H1 (cell line): Measurements from ENCODE around the gene TMEM154. TPM values are rescaled to one million over a fixed set of nuclear protein-coding genes. Genes with fewer than 3 reads are reported as not detected.

Experiments used
- CTCF ChIA-PET: fragments of 300-600 bp; sonication (Branson Sonifier 250); formaldehyde crosslinking; loops from one replicate; lab custom pipeline; 2021; ENCODE audit not compliant: partially characterized antibody; lab: Charles Lee
- POLR2A ChIA-PET: fragments of 300-600 bp; sonication (Branson Sonifier 250); formaldehyde crosslinking; loops from one replicate; lab custom pipeline; 2021; ENCODE audit warnings: inconsistent platforms; ENCODE audit not compliant: partially characterized antibody; lab: Charles Lee
- DNase-seq, 2 experiments: peaks; one replicate each; pipeline versions ENCODE4 v3.0.0 to v3.0.0-alpha.2; 2010 to 2022; ENCODE audit warnings: low spot score in 2 of 2, low read depth in 1 of 2, mixed read lengths in 1 of 2
- FAIRE-seq: peaks from 2 replicates; lab custom pipeline; 2011; peaks lifted over from hg19 to GRCh38; lab: Jason Lieb, UNC
- H2AFZ ChIP-seq: 2 replicates; pipeline ENCODE4 v1.8.1; 2012; ENCODE audit warnings: low read length, inconsistent platforms
- H2AK5ac ChIP-seq: 2 replicates; pipeline ENCODE4 v1.6.1; 2013; ENCODE audit warnings: low read depth, low read length
- H2BK120ac ChIP-seq: replicated peaks from 2 replicates; pipeline ENCODE3; 2013; ENCODE audit warnings: low read depth, low read length, inconsistent platforms
- H2BK12ac ChIP-seq: 2 replicates; pipeline ENCODE4 v1.6.1; 2013; ENCODE audit warnings: low read depth, low read length
- H2BK15ac ChIP-seq: 2 replicates; pipeline ENCODE4 v1.6.1; 2013; ENCODE audit warnings: low read length
- H2BK20ac ChIP-seq: 2 replicates; pipeline ENCODE4 v1.6.1; 2013; ENCODE audit warnings: low read length
- H2BK5ac ChIP-seq: 2 replicates; pipeline ENCODE4 v1.6.1; 2013; ENCODE audit warnings: low read depth, low read length
- H3K14ac ChIP-seq: 2 replicates; pipeline ENCODE4 v1.6.1; 2013; ENCODE audit warnings: inconsistent platforms; ENCODE audit not compliant: insufficient read length
- H3K18ac ChIP-seq: 2 replicates; pipeline ENCODE4 v1.6.1; 2013; ENCODE audit warnings: low read length; ENCODE audit errors: extremely low read depth
- H3K23ac ChIP-seq: 2 replicates; pipeline ENCODE4 v1.6.1; 2013; ENCODE audit warnings: inconsistent platforms; ENCODE audit not compliant: insufficient read length
- H3K23me2 ChIP-seq: 2 replicates; pipeline ENCODE4 v1.6.1; 2013; ENCODE audit warnings: low read depth, low read length
- H3K27ac ChIP-seq: 2 replicates; pipeline ENCODE4 v1.6.1; 2011; ENCODE audit warnings: low read depth, low read length, inconsistent platforms
- H3K27me3 ChIP-seq, 4 experiments: replicated peaks in 1 of 4; 1 replicate in 1 of 4; 2 replicates in 3 of 4; pipeline versions ENCODE4 v1.6.1 to v1.8.1; 2011 to 2013; ENCODE audit warnings: low read length in 3 of 4, mild to moderate bottlenecking in 3 of 4, inconsistent platforms in 2 of 4, mixed read lengths in 2 of 4, moderate library complexity in 1 of 4; ENCODE audit not compliant: control insufficient read depth in 3 of 4, insufficient read depth in 3 of 4; ENCODE audit errors: extremely low read depth in 1 of 4
- H3K36me3 ChIP-seq, 4 experiments: 2 replicates each; pipeline versions ENCODE4 v1.6.1 to v1.8.1; 2011 to 2013; ENCODE audit warnings: mild to moderate bottlenecking in 4 of 4, low read length in 3 of 4, moderate library complexity in 2 of 4, control low read depth in 1 of 4, inconsistent platforms in 1 of 4; ENCODE audit not compliant: insufficient read depth in 4 of 4, control insufficient read depth in 2 of 4
- H3K4ac ChIP-seq: replicated peaks from 2 replicates; pipeline ENCODE3; 2013; ENCODE audit warnings: low read length, low read depth, mixed read lengths, inconsistent platforms; ENCODE audit not compliant: insufficient read length
- H3K4me1 ChIP-seq, 4 experiments: replicated peaks in 1 of 4; 1 replicate in 1 of 4; 2 replicates in 3 of 4; pipeline versions ENCODE4 v1.6.1 to v1.8.1; 2011 to 2013; ENCODE audit warnings: low read length in 3 of 4, inconsistent platforms in 2 of 4, mixed read lengths in 1 of 4; ENCODE audit not compliant: insufficient read depth in 4 of 4, control insufficient read depth in 3 of 4
- H3K4me2 ChIP-seq, 2 experiments: 2 replicates each; pipeline versions ENCODE4 v1.6.1 to v1.8.1; 2011 to 2013; ENCODE audit warnings: low read depth in 2 of 2, low read length in 2 of 2, control low read depth in 1 of 2, inconsistent platforms in 1 of 2, mild to moderate bottlenecking in 1 of 2; ENCODE audit not compliant: insufficient read depth in 1 of 2
- H3K4me3 ChIP-seq, 4 experiments: fragments of 200-600, 300-600 bp in 1 of 4; sonication (generic), shearing (Covaris generic), sonication (Bioruptor Twin) in 1 of 4; 2 replicates each; pipeline versions ENCODE4 v1.5.1 to v1.8.1; 2011 to 2016; ENCODE audit warnings: low read length in 4 of 4, low read depth in 3 of 4, control low read depth in 2 of 4, inconsistent platforms in 2 of 4, mild to moderate bottlenecking in 2 of 4, mixed read lengths in 1 of 4, moderate library complexity in 1 of 4; ENCODE audit not compliant: insufficient read depth in 2 of 4; ENCODE audit errors: extremely low read depth in 1 of 4
- H3K56ac ChIP-seq: replicated peaks from 2 replicates; pipeline ENCODE3; 2013; ENCODE audit warnings: low read depth, mild to moderate bottlenecking, mixed read lengths, low read length, inconsistent platforms; ENCODE audit not compliant: insufficient read length
- H3K79me1 ChIP-seq: 2 replicates; pipeline ENCODE4 v1.6.1; 2013; ENCODE audit warnings: low read depth, low read length, control low read depth
- H3K79me2 ChIP-seq, 2 experiments: 2 replicates each; pipeline versions ENCODE4 v1.6.1 to v1.8.1; 2012 to 2013; ENCODE audit warnings: low read length in 2 of 2, mild to moderate bottlenecking in 2 of 2, inconsistent platforms in 1 of 2; ENCODE audit not compliant: insufficient read depth in 2 of 2, control insufficient read depth in 1 of 2
- H3K9ac ChIP-seq, 4 experiments: replicated peaks in 1 of 4; 1 replicate in 1 of 4; 2 replicates in 3 of 4; pipeline versions ENCODE4 v1.6.1 to v1.8.1; 2011 to 2013; ENCODE audit warnings: low read depth in 3 of 4, low read length in 3 of 4, control low read depth in 2 of 4, mild to moderate bottlenecking in 2 of 4, moderate library complexity in 2 of 4, inconsistent platforms in 1 of 4; ENCODE audit errors: extremely low read depth in 1 of 4
- H3K9me3 ChIP-seq, 2 experiments: 2 replicates each; pipeline versions ENCODE4 v1.6.1 to v1.8.1; 2012 to 2013; ENCODE audit warnings: mild to moderate bottlenecking in 2 of 2, moderate library complexity in 2 of 2, control low read depth in 1 of 2, inconsistent platforms in 1 of 2, low read depth in 1 of 2, low read length in 1 of 2, mixed read lengths in 1 of 2; ENCODE audit not compliant: insufficient read depth in 2 of 2
- H4K20me1 ChIP-seq, 2 experiments: replicated peaks in 1 of 2; 2 replicates each; pipeline versions ENCODE3 to v1.8.1; 2011 to 2013; ENCODE audit warnings: inconsistent platforms in 2 of 2, low read length in 2 of 2, mild to moderate bottlenecking in 1 of 2; ENCODE audit not compliant: insufficient read depth in 2 of 2, control insufficient read depth in 1 of 2
- H4K5ac ChIP-seq: 2 replicates; pipeline ENCODE4 v1.6.1; 2013; ENCODE audit warnings: low read length, low read depth, mixed read lengths, inconsistent platforms; ENCODE audit not compliant: insufficient read length
- H4K8ac ChIP-seq: 2 replicates; pipeline ENCODE4 v1.8.0; 2013; ENCODE audit warnings: mild to moderate bottlenecking, moderate library complexity, low read length, inconsistent platforms; ENCODE audit not compliant: insufficient read depth; ENCODE audit errors: extremely low read depth
- H4K91ac ChIP-seq: replicated peaks from 2 replicates; pipeline ENCODE3; 2013; ENCODE audit warnings: low read length, mixed read lengths, inconsistent platforms; ENCODE audit not compliant: insufficient read length
- ASH2L ChIP-seq: fragments of 200-600, 300-600 bp; sonication (generic); IDR thresholded peaks from one replicate; pipeline ENCODE4 v1.7.1; 2017; ENCODE audit warnings: low read length
- EGR1 ChIP-seq: IDR thresholded peaks from 2 replicates; pipeline ENCODE4 v1.6.1; 2011; ENCODE audit warnings: low read depth, low read length, borderline replicate concordance
- KDM4A ChIP-seq: IDR thresholded peaks from one replicate; pipeline ENCODE4 v1.7.1; 2012; ENCODE audit warnings: low read depth, mild to moderate bottlenecking, moderate library complexity, low read length, inconsistent platforms; ENCODE audit not compliant: severe bottlenecking
- NANOG ChIP-seq: IDR thresholded peaks from 2 replicates; pipeline ENCODE4 v1.6.1; 2011; ENCODE audit warnings: low read length, low read depth, mild to moderate bottlenecking, inconsistent platforms; ENCODE audit not compliant: insufficient read depth, poor library complexity, severe bottlenecking
- TAF7 ChIP-seq: optimal IDR thresholded peaks from 2 replicates; pipeline ENCODE3; 2011; ENCODE audit warnings: low read depth, mild to moderate bottlenecking, inconsistent platforms, low read length, moderate library complexity, borderline replicate concordance
- WGBS, 2 experiments: shearing (Covaris generic) in 1 of 2; methylation state at CpG; one replicate each; pipeline versions ENCODE4 v1.1.6 to v1.1.7; 2013 to 2015; ENCODE audit warnings: low lambda C conversion rate in 2 of 2, mixed read lengths in 2 of 2, inconsistent platforms in 1 of 2, low coverage in 1 of 2, missing lambda C conversion rate in 1 of 2; ENCODE audit not compliant: insufficient replicate concordance in 2 of 2, insufficient coverage in 1 of 2, insufficient read length in 1 of 2; ENCODE audit errors: extremely low coverage in 1 of 2, missing lambda C conversion rate in 1 of 2; 5-methylcytosine and 5-hydroxymethylcytosine counted together
- polyA plus RNA-seq, 7 experiments: library from polyadenylated mRNA; depleted of rRNA in 3 of 7; stranded (reverse) in 5 of 7; unstranded in 2 of 7; fragments of >200 nt in 5 of 7; fragments of 200-250 nt in 2 of 7; gene quantifications; 1 replicate in 5 of 7; 2 replicates in 1 of 7; 4 replicates in 1 of 7; pipeline versions ENCODE4 v1.2.1 to v1.2.3, GENCODE V29; 2011 to 2013; ENCODE audit warnings: missing spikeins in 2 of 7, mixed read lengths in 2 of 7
- total RNA-seq: library from RNA; stranded (reverse); fragmentation: NEBNext Ultra II Directional; extraction: Animal tissue kit (Norgen Biotek cat#: 25700); gene quantifications from 2 replicates; pipeline ENCODE4 v1.2.1, GENCODE V29; 2021

The TMEM154 gene
- total and polyA plus RNA-seq, 2 of the 8 experiments (the other 6 are each of a cell fraction or from before 2014, with no cell fraction given): 0.33 to 1.2 TPM

GRCh38 chr4:152590179-152591031, 89.4 kb downstream of the TMEM154 start:
- CTCF ChIA-PET: interaction anchor here (0.6 to 3.1 kb wide), 14 partner anchors 11 to 647 kb away, joined by 3 to 23 read pairs (median 3); no protein-coding TSS in a partner anchor

More at GRCh38 chr4:152590179-152591031, 89.4 kb downstream of the TMEM154 start:
- TF ChIP-seq TAF7 (no peak), NANOG (no peak), EGR1 (no peak), ASH2L (no peak), KDM4A (no peak)
- POLR2A ChIA-PET: interaction anchor here (1.1 to 1.2 kb wide), 2 partner anchors 20 to 55 kb away, joined by 3 to 4 read pairs; partner anchors contain the start of gene FBXW7
- Histone ChIP-seq H2BK5ac (no peak overlapping the region), H4K8ac (no peak overlapping the region), H3K4ac (no peak overlapping the region), H3K18ac (no peak overlapping the region), H2BK12ac (no peak overlapping the region), H2BK120ac (no peak overlapping the region), H2BK15ac (no peak overlapping the region), H3K4me2 (peak overlapping the region in 1 of 2 experiments; percentile 69; a peak in 1 of 4 replicates), H3K14ac (no peak overlapping the region), H3K23me2 (no peaks in the 10 kb centered on the region), H3K79me2 (no peaks in the 10 kb centered on the region), H3K4me3 (no peak overlapping the region), H3K27ac (no peak overlapping the region), H3K36me3 (no peaks in the 10 kb centered on the region), H4K91ac (no peak overlapping the region), H3K79me1 (no peaks in the 10 kb centered on the region), H3K23ac (no peak overlapping the region), H4K20me1 (no peaks in the 10 kb centered on the region), H3K9ac (no peak overlapping the region), H3K56ac (no peak overlapping the region), H2AFZ (no peak overlapping the region), H2AK5ac (no peak overlapping the region), H2BK20ac (no peak overlapping the region), H4K5ac (no peak overlapping the region), H3K27me3 (no peaks in the 10 kb centered on the region; a peak in 1 of 7 replicates), H3K9me3 (peaks cover 0 to 2% of the 10 kb centered on the region in 2 experiments; a peak in 1 of 4 replicates), H3K4me1 (peaks cover 0 to 2% (median 0%) of the 10 kb centered on the region in 4 experiments; a peak in 2 of 7 replicates)
- DNase-seq: no peak
- WGBS, 2 experiments: 76% methylated on average over 4 of the region's 4 CpGs; no CpG with 5 or more reads in 1 of the 2 experiments
- no peak for FAIRE-seq
